ENCODE results near the gene ZNF620. TPM values are rescaled to one million over a fixed set of nuclear protein-coding genes. Genes with fewer than 3 reads are reported as not detected.

Gene ZNF620
- 8.9 TPM for total RNA-seq

GRCh38 chr3:40505599-40506462 is at the start of gene ZNF620:
Gene ZNF620, plus strand, starts transcription at chr3:40506039. Its CDS starts 314 bp downstream, at chr3:40506353.

GRCh38 chr3:40456940-40457823 is 48.7 kb upstream of the ZNF620 start, which contains the start of gene RPL14:
Gene RPL14, plus strand, starts transcription at chr3:40457339. Its CDS starts 133 bp downstream, at chr3:40457472.

GRCh38 chr3:40476478-40477470 is 29.1 kb upstream of the ZNF620 start, which contains the start of gene ZNF619:
Gene ZNF619, plus strand, starts transcription at chr3:40477122. Its CDS starts 858 bp downstream, at chr3:40477980.

GRCh38 chr3:40524568-40525285 is 18.9 kb downstream of the ZNF620 start, which contains the start of gene ZNF621:
Gene ZNF621, plus strand, starts transcription at chr3:40524960. Its CDS starts 881 bp downstream, at chr3:40525841.

Small RNAs within 50 kb of the gene (small RNA-seq; reads per million reads assigned to genes)
- gene RNU5B-2P (ENCODE audit: low replicate concordance) = 3.5 reads per million, percentile 92 among the genes with 10 or more reads in this experiment

Other genes starting within 250 kb of the ZNF620 start
- gene EIF1B, start 196.3 kb upstream of the ZNF620 start, total RNA-seq = 31.1 TPM
- 1.9 TPM for gene ENTPD3, start 118.9 kb upstream of the ZNF620 start, total RNA-seq
- 316 TPM for gene RPL14, start 48.7 kb upstream of the ZNF620 start, total RNA-seq
- gene ZNF619, start 28.9 kb upstream of the ZNF620 start, total RNA-seq = 9.6 TPM
- 16.9 TPM for gene ZNF621, start 18.9 kb downstream of the ZNF620 start, total RNA-seq